HCEC 1CT (cell line): ENCODE data around the gene CACNA1I.

Experiments
- DNase-seq: peaks from one replicate; pipeline ENCODE4 v3.0.0-alpha.2; 2017

The CACNA1I gene

GRCh38 chr22:39652990-39653786 lies 82.6 kb downstream of the CACNA1I start:
- DNase-seq, result no peak

- no peak for DNase-seq
These were observed 83.2 kb downstream of the CACNA1I start for GRCh38 chr22:39653787-39654077.

DNA sequence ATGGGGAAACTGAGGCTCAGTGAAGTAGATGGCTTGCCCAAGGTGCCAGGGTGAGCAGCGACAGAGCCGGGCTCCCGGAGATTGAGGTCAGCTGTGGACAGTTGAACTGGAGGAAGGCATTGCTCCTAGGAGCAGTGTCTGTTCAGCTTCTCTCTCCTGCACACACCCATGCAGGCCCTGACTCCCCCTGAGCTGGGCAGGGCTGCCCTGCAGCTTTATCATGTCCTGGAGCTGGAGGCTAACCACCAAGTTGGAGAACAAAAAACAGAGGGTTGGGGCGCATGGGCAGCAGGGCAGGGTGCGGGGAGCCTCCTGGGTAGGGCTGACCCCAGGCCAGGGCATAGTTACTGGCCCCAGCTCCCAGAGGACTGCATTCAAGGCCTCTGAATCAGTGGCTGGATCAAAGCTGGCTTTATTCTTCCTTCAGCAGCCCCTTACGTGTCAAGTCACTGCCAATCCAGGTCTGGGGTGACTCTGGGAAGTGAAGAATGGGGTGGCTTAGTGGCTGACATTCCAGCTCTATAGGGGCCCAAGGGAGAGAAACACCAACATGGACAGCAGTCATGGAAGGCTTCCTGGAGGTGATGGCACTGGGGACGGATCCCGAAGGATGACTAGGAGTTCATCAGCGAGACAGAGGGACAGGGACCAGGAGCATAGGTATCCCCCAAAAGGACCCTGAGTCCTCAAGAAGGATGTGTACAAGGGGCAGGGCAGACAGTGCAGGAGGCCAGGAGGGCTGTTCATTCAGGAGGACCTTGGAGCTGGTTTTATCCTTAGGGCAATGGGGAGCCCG lies 83.8 kb downstream of the CACNA1I start:
- no peak for DNase-seq

DNA sequence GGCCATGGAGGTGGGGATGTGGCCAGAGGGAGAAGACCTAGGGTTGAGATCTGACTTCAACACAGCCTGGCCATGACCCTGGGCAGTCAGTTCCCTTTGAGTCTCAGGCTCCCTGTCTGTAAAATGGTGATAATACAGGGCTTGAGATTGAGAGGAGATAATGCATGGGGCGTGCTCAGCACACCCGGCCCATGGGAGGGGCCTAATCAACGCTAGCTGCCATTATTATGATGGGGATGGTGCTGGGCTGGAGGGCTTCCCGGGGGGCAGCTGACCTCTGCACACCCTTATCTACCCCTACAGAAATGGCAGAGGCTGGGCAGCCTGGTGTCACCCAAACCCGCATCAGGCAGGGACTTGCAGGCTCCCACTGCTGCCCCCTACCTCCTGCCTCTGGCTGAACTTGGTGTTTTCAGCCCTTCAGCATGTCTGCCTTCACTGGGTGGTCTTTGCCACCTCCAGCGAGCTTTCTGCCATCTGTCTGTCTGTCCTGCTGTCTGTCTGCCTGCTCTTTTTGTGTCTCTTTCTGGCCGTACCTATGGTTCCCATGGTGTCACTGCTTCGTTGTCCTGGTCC lies 84.5 kb downstream of the CACNA1I start:
- no peak for DNase-seq

- no peak for DNase-seq
These were observed 85.3 kb downstream of the CACNA1I start for GRCh38 chr22:39655831-39656230.

GRCh38 chr22:39656495-39657490 lies 86.2 kb downstream of the CACNA1I start:
- no peak for DNase-seq

- no peak for DNase-seq
These were observed 87.8 kb downstream of the CACNA1I start for GRCh38 chr22:39658367-39658766.

DNA sequence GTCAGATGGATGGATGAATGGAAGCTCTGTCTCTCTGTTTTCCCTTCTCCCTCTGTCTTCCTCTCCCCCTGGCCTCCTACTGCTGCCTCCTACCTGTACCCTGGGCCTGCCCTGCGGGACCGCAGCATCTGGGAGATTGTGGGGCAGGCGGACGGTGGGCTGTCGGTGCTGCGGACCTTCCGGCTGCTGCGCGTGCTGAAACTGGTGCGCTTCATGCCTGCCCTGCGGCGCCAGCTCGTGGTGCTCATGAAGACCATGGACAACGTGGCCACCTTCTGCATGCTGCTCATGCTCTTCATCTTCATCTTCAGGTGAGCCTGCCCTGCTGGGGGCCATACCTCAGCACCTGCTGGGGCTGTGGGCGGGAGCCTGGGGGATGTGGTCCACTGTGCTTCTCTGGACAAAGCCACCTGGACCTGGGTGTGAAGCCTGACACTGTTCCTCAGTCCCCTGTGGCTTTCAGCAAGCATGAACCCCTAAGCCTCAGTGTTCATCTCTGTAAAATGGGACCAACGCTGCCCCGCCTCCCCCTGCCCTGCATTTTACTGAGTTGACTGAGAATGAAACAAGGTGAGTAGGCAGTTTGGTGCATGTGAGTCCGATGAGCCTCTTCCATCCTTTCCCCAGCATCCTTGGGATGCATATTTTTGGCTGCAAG lies 88.4 kb downstream of the CACNA1I start:
- DNase-seq, result no peak

DNA sequence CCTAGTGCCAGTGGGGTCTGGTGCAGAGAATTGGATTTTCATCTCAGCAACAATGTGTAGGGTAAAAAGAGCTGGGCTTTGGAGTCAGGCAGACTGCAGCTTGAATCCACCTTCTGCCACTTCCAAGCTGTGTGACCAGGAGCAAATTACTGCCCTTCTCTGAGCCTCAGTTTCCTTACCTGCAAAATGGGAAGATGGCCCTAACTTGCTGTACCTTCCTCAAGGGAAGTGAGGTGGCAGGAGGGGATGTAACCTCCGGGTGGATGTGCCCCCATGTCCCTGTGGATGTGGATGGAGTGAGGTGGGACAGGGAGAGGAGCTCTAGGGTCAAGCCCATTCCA lies 90.9 kb downstream of the CACNA1I start:
- DNase-seq, result no peak

DNA sequence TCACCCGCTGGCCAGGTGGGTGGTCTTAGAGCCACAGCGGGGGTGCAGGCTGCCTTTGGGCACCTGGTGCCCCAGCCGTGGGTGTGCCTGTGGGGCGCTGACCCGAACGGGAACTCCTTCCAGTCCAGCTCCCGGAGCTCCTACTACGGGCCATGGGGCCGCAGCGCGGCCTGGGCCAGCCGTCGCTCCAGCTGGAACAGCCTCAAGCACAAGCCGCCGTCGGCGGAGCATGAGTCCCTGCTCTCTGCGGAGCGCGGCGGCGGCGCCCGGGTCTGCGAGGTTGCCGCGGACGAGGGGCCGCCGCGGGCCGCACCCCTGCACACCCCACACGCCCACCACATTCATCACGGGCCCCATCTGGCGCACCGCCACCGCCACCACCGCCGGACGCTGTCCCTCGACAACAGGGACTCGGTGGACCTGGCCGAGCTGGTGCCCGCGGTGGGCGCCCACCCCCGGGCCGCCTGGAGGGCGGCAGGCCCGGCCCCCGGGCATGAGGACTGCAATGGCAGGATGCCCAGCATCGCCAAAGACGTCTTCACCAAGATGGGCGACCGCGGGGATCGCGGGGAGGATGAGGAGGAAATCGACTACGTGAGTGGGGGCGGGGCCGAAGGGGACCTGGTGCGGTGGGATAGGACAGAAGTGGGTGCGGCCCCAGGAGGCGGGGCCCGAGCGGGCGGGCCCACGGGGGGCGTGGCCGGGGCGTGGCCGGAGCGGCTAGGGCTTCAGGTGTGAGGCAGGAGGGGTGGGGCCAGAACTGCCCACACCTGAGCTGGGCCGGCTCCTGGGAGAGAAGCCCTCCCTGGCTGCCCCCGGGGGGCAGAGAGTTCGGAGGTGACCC lies 91.5 kb downstream of the CACNA1I start:
- no peak for DNase-seq

GRCh38 chr22:39662686-39663052 lies 92.1 kb downstream of the CACNA1I start:
- DNase-seq, result no peak

GRCh38 chr22:39663751-39664150 lies 93.2 kb downstream of the CACNA1I start:
- DNase-seq, result no peak

- no peak for DNase-seq
These were observed 94.1 kb downstream of the CACNA1I start for GRCh38 chr22:39664485-39665200.

GRCh38 chr22:39665229-39665628 lies 94.7 kb downstream of the CACNA1I start:
- no peak for DNase-seq

DNA sequence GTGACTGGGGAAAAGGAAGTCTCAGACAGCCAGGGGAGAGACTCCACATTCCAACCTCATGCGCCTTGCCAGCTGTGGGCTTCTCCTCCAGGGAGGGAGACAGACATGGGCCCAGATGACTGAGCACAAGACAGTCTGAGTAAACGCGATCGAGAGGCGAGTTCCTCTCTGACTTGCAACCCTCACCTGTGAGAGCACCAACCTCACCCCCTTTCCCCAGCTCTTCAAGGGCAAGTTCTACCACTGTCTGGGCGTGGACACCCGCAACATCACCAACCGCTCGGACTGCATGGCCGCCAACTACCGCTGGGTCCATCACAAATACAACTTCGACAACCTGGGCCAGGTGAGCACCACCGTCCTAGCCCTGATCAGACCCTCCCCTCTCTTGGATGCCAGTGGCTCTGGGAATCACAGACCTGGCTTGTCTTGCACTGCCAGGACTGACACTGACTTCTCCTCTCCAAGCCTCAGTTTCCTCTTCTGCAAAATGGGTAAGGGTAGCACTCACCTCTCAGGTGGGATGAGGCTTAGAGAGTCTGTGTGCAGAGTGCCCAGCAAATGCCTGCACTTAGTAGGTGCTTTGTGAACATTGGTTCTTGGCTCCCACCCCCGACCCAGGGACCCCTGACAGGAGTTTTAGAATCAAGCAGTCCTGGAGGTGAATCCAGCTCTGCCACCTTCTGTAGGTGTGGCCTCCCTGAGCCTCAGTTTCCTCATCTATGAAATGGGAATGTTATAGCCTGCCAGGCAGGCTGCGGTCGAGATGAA lies 95.3 kb downstream of the CACNA1I start:
- no peak for DNase-seq

DNA sequence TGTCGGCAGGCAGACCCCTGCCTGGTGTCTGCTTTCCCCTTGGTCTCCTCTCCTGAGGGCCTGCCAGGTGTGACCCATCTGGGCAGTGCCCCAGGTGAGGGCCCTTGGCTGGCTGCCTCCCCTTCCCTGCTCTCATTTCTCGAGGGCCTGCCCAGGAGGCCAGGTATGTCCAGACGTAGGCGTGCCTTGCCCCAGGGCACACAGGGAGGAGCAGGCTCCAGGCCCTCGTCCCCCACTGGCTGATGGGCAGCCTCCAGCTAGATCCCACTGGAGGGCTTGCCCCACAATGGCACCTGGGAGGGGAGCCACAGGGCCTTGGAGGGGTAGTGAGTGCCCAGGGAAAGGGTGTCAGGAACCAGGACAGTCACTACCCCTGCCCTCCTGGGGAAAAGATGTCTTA lies 95.9 kb downstream of the CACNA1I start:
- DNase-seq, result no peak

DNA sequence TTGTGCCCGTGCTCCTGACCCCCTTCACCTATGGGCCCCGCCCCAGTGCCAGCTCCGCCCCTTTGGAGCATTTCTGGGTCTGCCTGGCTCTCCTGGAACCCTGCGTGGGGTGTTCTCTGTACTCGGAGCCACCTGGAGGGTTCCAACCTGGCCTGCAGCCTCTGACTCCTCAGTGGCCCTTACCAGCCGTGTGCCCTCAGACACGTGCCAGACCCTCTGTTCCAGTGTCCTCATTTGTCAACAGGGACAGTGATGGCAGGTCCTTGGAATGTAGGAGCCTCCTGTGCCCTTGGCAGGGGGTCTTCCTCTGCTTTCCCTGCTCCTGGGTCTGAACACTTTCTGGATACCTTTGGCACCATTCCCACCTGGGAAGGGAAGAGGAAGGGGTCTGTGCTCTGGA lies 96.4 kb downstream of the CACNA1I start:
- no peak for DNase-seq

DNA sequence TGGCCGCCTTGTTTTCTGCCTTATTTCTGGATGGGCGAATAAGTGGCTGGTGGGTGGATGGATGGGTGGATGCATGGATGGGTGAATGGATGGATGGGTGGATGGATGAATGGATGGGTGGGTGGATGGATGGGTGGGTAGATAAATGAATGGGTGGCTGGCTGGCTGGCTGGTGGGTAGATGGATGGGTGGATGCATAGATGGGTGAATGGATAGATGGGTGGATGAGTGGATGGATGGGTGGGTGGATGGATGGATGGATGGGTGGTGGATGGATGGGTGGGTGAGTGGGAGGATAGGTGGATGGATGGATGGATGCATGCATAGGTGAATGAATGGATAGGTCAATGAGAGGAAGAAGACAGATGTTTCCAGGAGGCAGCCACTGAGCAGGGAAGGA lies 98.9 kb downstream of the CACNA1I start:
- DNase-seq, result no peak

- DNase-seq, result no peak
These were observed 101.4 kb downstream of the CACNA1I start for GRCh38 chr22:39671936-39672335.

DNA sequence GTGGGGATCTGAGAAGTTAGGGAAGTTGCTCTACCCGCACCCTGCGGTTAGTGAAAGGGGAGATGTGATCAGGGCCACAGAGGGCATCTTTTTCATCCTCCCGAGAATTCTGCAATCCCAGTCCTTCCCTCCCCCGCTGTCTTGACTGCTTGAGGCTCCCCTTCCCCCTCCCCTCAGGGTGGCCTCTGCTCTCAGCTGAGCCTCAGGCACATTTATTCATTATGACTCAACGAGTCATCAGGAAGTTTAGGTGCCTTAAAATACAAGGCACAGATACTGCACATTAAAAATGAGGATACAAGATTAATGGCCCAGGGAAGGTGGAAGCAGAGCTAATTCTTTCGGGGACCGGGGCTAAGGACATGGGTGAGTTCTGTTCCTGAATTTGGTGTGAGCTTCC lies 104.0 kb downstream of the CACNA1I start:
- DNase-seq, result no peak
